ENCODE measurements around the gene ZNF768. TPM values are rescaled to one million over a fixed set of nuclear protein-coding genes. Genes with fewer than 3 reads are reported as not detected.
"Not testable (repeated sequence)": the region's sequence is repeated elsewhere in the genome, so short reads cannot be mapped to it uniquely, and the experiment has no call there.

ZNF768 gene
- total and polyA plus RNA-seq, 2 experiments from 2014 or later: 25.2 to 37.6 TPM

- Histone ChIP-seq H3K36me3 (replicated peaks; ENCODE audit: insufficient read depth, low read depth) (no peaks in the 10 kb centered on the region), H3K9me2 (replicated peaks; ENCODE audit: insufficient read depth) (no peaks in the 10 kb centered on the region), H2AFZ (no peak overlapping the region), H3K27me3 (no peaks in the 10 kb centered on the region), H4K20me1 (ENCODE audit: insufficient read depth, poor library complexity, severe bottlenecking) (no peaks in the 10 kb centered on the region), H3K4me1 (ENCODE audit: insufficient read depth) (no peaks in the 10 kb centered on the region), H3K27ac (no peak overlapping the region), H3K4me3 (no peak overlapping the region), H3K79me2 (no peaks in the 10 kb centered on the region), H3K4me2 (no peak overlapping the region), H3K9me3 (ENCODE audit: low read depth) (no peaks in the 10 kb centered on the region)
- DNase-seq (ENCODE audit: low spot score): no peak
- WGBS (ENCODE audit: low lambda C conversion rate, missing lambda C conversion rate): 85% methylated on average over 3 of the region's 3 CpGs
- TF ChIP-seq CTCF (IDR thresholded peaks at IDR 0.05; ENCODE audit: poor library complexity): no peak
These were observed 44.0 kb downstream of the ZNF768 start for GRCh38 chr16:30482366-30482765.

GRCh38 chr16:30481381-30481780 is 45.0 kb downstream of the ZNF768 start:
- Histone ChIP-seq H2AFZ (no peak overlapping the region), H3K79me2 (no peaks in the 10 kb centered on the region), H4K20me1 (ENCODE audit: insufficient read depth, poor library complexity, severe bottlenecking) (no peaks in the 10 kb centered on the region), H3K9me3 (ENCODE audit: low read depth) (no peaks in the 10 kb centered on the region), H3K4me3 (no peak overlapping the region), H3K4me1 (ENCODE audit: insufficient read depth) (no peaks in the 10 kb centered on the region), H3K27ac (no peak overlapping the region), H3K36me3 (replicated peaks; ENCODE audit: insufficient read depth, low read depth) (no peaks in the 10 kb centered on the region), H3K9me2 (replicated peaks; ENCODE audit: insufficient read depth) (no peaks in the 10 kb centered on the region), H3K4me2 (no peak overlapping the region), H3K27me3 (no peaks in the 10 kb centered on the region)
- TF ChIP-seq EZH2phosphoT487 (IDR thresholded peaks at IDR 0.05; ENCODE audit: low read depth, severe bottlenecking, unreplicated experiment) (no peak), CTCF (IDR thresholded peaks at IDR 0.05; ENCODE audit: poor library complexity) (no peak), EZH2 (IDR thresholded peaks at IDR 0.05; ENCODE audit: borderline replicate concordance) (no peak)
- WGBS (ENCODE audit: low lambda C conversion rate, missing lambda C conversion rate): 91% methylated on average over 5 of the region's 5 CpGs
- DNase-seq (ENCODE audit: low spot score): no peak

GRCh38 chr16:30478766-30479478 is 47.4 kb downstream of the ZNF768 start:
- no peak overlapping the region for H3K27ac ChIP-seq
- no peaks in the 10 kb centered on the region for H3K4me1 ChIP-seq (ENCODE audit: insufficient read depth)
- WGBS (ENCODE audit: low lambda C conversion rate, missing lambda C conversion rate): 92% methylated on average over 12 of the region's 12 CpGs
- TF ChIP-seq EZH2phosphoT487 (IDR thresholded peaks at IDR 0.05; ENCODE audit: low read depth, severe bottlenecking, unreplicated experiment) (no peak), CTCF (IDR thresholded peaks at IDR 0.05; ENCODE audit: poor library complexity) (no peak), EZH2 (IDR thresholded peaks at IDR 0.05; ENCODE audit: borderline replicate concordance) (no peak)
- H3K27me3 ChIP-seq: no peaks in the 10 kb centered on the region
- no peaks in the 10 kb centered on the region for H4K20me1 ChIP-seq (ENCODE audit: insufficient read depth, poor library complexity, severe bottlenecking)
- DNase-seq (ENCODE audit: low spot score): no peak
- no peak overlapping the region for H3K4me3 ChIP-seq
- H3K79me2 ChIP-seq: no peaks in the 10 kb centered on the region
- H3K9me3 ChIP-seq (ENCODE audit: low read depth): no peaks in the 10 kb centered on the region
- no peak overlapping the region for H2AFZ ChIP-seq
- no peak overlapping the region for H3K4me2 ChIP-seq
- no peaks in the 10 kb centered on the region for H3K36me3 ChIP-seq (replicated peaks; ENCODE audit: insufficient read depth, low read depth)
- H3K9me2 ChIP-seq (replicated peaks; ENCODE audit: insufficient read depth): no peaks in the 10 kb centered on the region

GRCh38 chr16:30477773-30478172 is 48.6 kb downstream of the ZNF768 start:
- not testable (repeated sequence) for H3K4me1 ChIP-seq (ENCODE audit: insufficient read depth); H3K4me2 ChIP-seq; H3K79me2 ChIP-seq; H3K4me3 ChIP-seq; H2AFZ ChIP-seq; H3K9me2 ChIP-seq (replicated peaks; ENCODE audit: insufficient read depth); DNase-seq (ENCODE audit: low spot score); H3K27ac ChIP-seq; H4K20me1 ChIP-seq (ENCODE audit: insufficient read depth, poor library complexity, severe bottlenecking); H3K27me3 ChIP-seq; H3K36me3 ChIP-seq (replicated peaks; ENCODE audit: insufficient read depth, low read depth); H3K9me3 ChIP-seq (ENCODE audit: low read depth)
- WGBS (ENCODE audit: low lambda C conversion rate, missing lambda C conversion rate): 100% methylated on average over 2 of the region's 3 CpGs

All from hepatocyte (in vitro differentiated cells).